Measurements from ENCODE around the gene USP8.

The USP8 gene

GRCh38 chr15:50546566-50546965 lies 122.4 kb downstream of the USP8 start, which contains the start of gene USP50:
TSS of gene USP50 (minus strand) at chr15:50546666. CDS start at chr15:50546525, 141 bp downstream.
- no peak for DNase-seq
- no peaks in the 10 kb centered on the region for H3K4me1 ChIP-seq (ENCODE audit: low read length)
- no peaks in the 10 kb centered on the region for H3K9me2 ChIP-seq (replicated peaks; ENCODE audit: insufficient read depth, low read length)
- no peak within 1 kb of the TSS for H3K4me3 ChIP-seq (ENCODE audit: low read length)
- H3K9ac ChIP-seq (ENCODE audit: low read length): no peak within 1 kb of the TSS
- H2AFZ ChIP-seq (ENCODE audit: low read length): no peak within 1 kb of the TSS
- no peak within 1 kb of the TSS for H3K4me2 ChIP-seq (ENCODE audit: low read depth, low read length)
- no peaks in the 10 kb centered on the region for H4K20me1 ChIP-seq (ENCODE audit: insufficient read depth, low read length)
- no peaks in the 10 kb centered on the region; the same call in 1 of the 2 replicates for H3F3A ChIP-seq (ENCODE audit: insufficient read depth, low read length)
- no peak within 1 kb of the TSS for H3K27ac ChIP-seq (ENCODE audit: low read length)
- no peaks in the 10 kb centered on the region for H3K79me2 ChIP-seq (ENCODE audit: low read length)
- TF ChIP-seq EZH2phosphoT487 (IDR thresholded peaks at IDR 0.05; ENCODE audit: low read length) (no peak), CTCF (IDR thresholded peaks at IDR 0.05; ENCODE audit: low read length) (no peak), EZH2 (optimal IDR thresholded peaks at IDR 0.05; ENCODE audit: low read depth, low read length) (no peak)
- no peaks in the 10 kb centered on the region for H3K9me3 ChIP-seq (replicated peaks; ENCODE audit: insufficient read depth, low read length)
- no peaks in the 10 kb centered on the region for H3K36me3 ChIP-seq (replicated peaks; ENCODE audit: insufficient read depth, low read length)
- H3K27me3 ChIP-seq (replicated peaks; ENCODE audit: insufficient read depth, low read length): no peaks in the 10 kb centered on the region

- H3K27me3 ChIP-seq (replicated peaks; ENCODE audit: insufficient read depth, low read length): no peaks in the 10 kb centered on the region
- no peak overlapping the region for H3K4me3 ChIP-seq (ENCODE audit: low read length)
- no peak overlapping the region for H3K4me2 ChIP-seq (ENCODE audit: low read depth, low read length)
- H3K9me2 ChIP-seq (replicated peaks; ENCODE audit: insufficient read depth, low read length): no peaks in the 10 kb centered on the region
- H3K9ac ChIP-seq (ENCODE audit: low read length): no peak overlapping the region
- H3K79me2 ChIP-seq (ENCODE audit: low read length): no peaks in the 10 kb centered on the region
- H3K9me3 ChIP-seq (replicated peaks; ENCODE audit: insufficient read depth, low read length): no peaks in the 10 kb centered on the region
- H4K20me1 ChIP-seq (ENCODE audit: insufficient read depth, low read length): no peaks in the 10 kb centered on the region
- H3K36me3 ChIP-seq (replicated peaks; ENCODE audit: insufficient read depth, low read length): no peaks in the 10 kb centered on the region
- no peaks in the 10 kb centered on the region for H3K4me1 ChIP-seq (ENCODE audit: low read length)
- H3K27ac ChIP-seq (ENCODE audit: low read length): no peak overlapping the region
- no peak overlapping the region for H2AFZ ChIP-seq (ENCODE audit: low read length)
- no peaks in the 10 kb centered on the region; the same call in 1 of the 2 replicates for H3F3A ChIP-seq (ENCODE audit: insufficient read depth, low read length)
- TF ChIP-seq EZH2 (optimal IDR thresholded peaks at IDR 0.05; ENCODE audit: low read depth, low read length) (no peak), EZH2phosphoT487 (IDR thresholded peaks at IDR 0.05; ENCODE audit: low read length) (no peak), CTCF (IDR thresholded peaks at IDR 0.05; ENCODE audit: low read length) (no peak)
- no peak for DNase-seq
Measured at GRCh38 chr15:50549326-50549725, 125.1 kb downstream of the USP8 start.

GRCh38 chr15:50552238-50552637 lies 128.0 kb downstream of the USP8 start:
- H3K27ac ChIP-seq (ENCODE audit: low read length): no peak overlapping the region
- no peaks in the 10 kb centered on the region for H3K9me3 ChIP-seq (replicated peaks; ENCODE audit: insufficient read depth, low read length)
- no peak overlapping the region for H3K4me3 ChIP-seq (ENCODE audit: low read length)
- no peaks in the 10 kb centered on the region for H3K36me3 ChIP-seq (replicated peaks; ENCODE audit: insufficient read depth, low read length)
- no peak overlapping the region for H3K4me2 ChIP-seq (ENCODE audit: low read depth, low read length)
- no peaks in the 10 kb centered on the region for H3K79me2 ChIP-seq (ENCODE audit: low read length)
- no peak for DNase-seq
- no peaks in the 10 kb centered on the region for H3K9me2 ChIP-seq (replicated peaks; ENCODE audit: insufficient read depth, low read length)
- no peaks in the 10 kb centered on the region; the same call in 1 of the 2 replicates for H3F3A ChIP-seq (ENCODE audit: insufficient read depth, low read length)
- H3K9ac ChIP-seq (ENCODE audit: low read length): no peak overlapping the region
- no peaks in the 10 kb centered on the region for H4K20me1 ChIP-seq (ENCODE audit: insufficient read depth, low read length)
- no peak overlapping the region for H2AFZ ChIP-seq (ENCODE audit: low read length)
- TF ChIP-seq EZH2phosphoT487 (IDR thresholded peaks at IDR 0.05; ENCODE audit: low read length): no peak
- no peak for TF ChIP-seq CTCF (IDR thresholded peaks at IDR 0.05; ENCODE audit: low read length)
- no peak for TF ChIP-seq EZH2 (optimal IDR thresholded peaks at IDR 0.05; ENCODE audit: low read depth, low read length)
- H3K27me3 ChIP-seq (replicated peaks; ENCODE audit: insufficient read depth, low read length): no peaks in the 10 kb centered on the region
- H3K4me1 ChIP-seq (ENCODE audit: low read length): no peaks in the 10 kb centered on the region
